HCT116 (cell line): Measurements from ENCODE around the gene VLDLR. TPM values are rescaled to one million over a fixed set of nuclear protein-coding genes. Genes with fewer than 3 reads are reported as not detected.

Source experiments
- CBX3 ChIP-seq: IDR thresholded peaks from 2 replicates; pipeline ENCODE4 v1.6.1; 2012; ENCODE audit warnings: low read depth
- CEBPB ChIP-seq: IDR thresholded peaks from 2 replicates; pipeline ENCODE4 v1.6.1; 2012; ENCODE audit warnings: low read depth
- JUND ChIP-seq: IDR thresholded peaks from 2 replicates; pipeline ENCODE4 v1.6.1; 2012
- MAX ChIP-seq: IDR thresholded peaks from 2 replicates; pipeline ENCODE4 v1.6.1; 2012
- POLR2AphosphoS5 ChIP-seq: IDR thresholded peaks from 2 replicates; pipeline ENCODE4 v1.6.1; 2011; ENCODE audit warnings: mild to moderate bottlenecking, low read depth, low read length, moderate library complexity
- RAD21 ChIP-seq: IDR thresholded peaks from 2 replicates; pipeline ENCODE4 v1.6.1; 2012; ENCODE audit warnings: low read depth, mild to moderate bottlenecking
- REST ChIP-seq: IDR thresholded peaks from 2 replicates; pipeline ENCODE4 v1.6.1; 2012; ENCODE audit warnings: low read depth
- SRF ChIP-seq: IDR thresholded peaks from 2 replicates; pipeline ENCODE4 v1.6.1; 2012; ENCODE audit warnings: low read depth
- ZNF274 ChIP-seq: fragments of 200-500 bp; sonication (Bioruptor generic); IDR thresholded peaks from 2 replicates; pipeline ENCODE4 v1.6.1; 2014; ENCODE audit warnings: mild to moderate bottlenecking, low read depth, low read length, inconsistent platforms
- total RNA-seq: library from RNA; stranded (reverse); gene quantifications from one replicate; pipeline ENCODE4 v1.2.1, GENCODE V29; 2021; ENCODE audit not compliant: unreplicated experiment
- TF ChIP-seq, protein P1 (sequence below): IDR thresholded peaks from 2 replicates; pipeline ENCODE4 v1.6.1; 2011; ENCODE audit warnings: mild to moderate bottlenecking, low read length, moderate library complexity; ENCODE audit not compliant: insufficient replicate concordance; ENCODE audit errors: extremely low read depth

VLDLR gene
- total RNA-seq, 1 experiment from 2014 or later: 0.17 TPM

- TF ChIP-seq REST (no peak), CBX3 (no peak), ZNF274 (no peak), RAD21 (no peak), CEBPB (no peak), POLR2AphosphoS5 (no peak), MAX (no peak), SRF (no peak), JUND (no peak)
- TF ChIP-seq, protein P1, sequence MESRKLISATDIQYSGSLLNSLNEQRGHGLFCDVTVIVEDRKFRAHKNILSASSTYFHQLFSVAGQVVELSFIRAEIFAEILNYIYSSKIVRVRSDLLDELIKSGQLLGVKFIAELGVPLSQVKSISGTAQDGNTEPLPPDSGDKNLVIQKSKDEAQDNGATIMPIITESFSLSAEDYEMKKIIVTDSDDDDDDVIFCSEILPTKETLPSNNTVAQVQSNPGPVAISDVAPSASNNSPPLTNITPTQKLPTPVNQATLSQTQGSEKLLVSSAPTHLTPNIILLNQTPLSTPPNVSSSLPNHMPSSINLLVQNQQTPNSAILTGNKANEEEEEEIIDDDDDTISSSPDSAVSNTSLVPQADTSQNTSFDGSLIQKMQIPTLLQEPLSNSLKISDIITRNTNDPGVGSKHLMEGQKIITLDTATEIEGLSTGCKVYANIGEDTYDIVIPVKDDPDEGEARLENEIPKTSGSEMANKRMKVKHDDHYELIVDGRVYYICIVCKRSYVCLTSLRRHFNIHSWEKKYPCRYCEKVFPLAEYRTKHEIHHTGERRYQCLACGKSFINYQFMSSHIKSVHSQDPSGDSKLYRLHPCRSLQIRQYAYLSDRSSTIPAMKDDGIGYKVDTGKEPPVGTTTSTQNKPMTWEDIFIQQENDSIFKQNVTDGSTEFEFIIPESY: no peak
Observed at GRCh38 chr9:2635922-2636321, 14.3 kb downstream of the VLDLR start (continued).
